ENCODE measurements around the gene UST.
"Not testable (repeated sequence)": the region's sequence is repeated elsewhere in the genome, so short reads cannot be mapped to it uniquely, and the experiment has no call there.

The UST gene

DNA sequence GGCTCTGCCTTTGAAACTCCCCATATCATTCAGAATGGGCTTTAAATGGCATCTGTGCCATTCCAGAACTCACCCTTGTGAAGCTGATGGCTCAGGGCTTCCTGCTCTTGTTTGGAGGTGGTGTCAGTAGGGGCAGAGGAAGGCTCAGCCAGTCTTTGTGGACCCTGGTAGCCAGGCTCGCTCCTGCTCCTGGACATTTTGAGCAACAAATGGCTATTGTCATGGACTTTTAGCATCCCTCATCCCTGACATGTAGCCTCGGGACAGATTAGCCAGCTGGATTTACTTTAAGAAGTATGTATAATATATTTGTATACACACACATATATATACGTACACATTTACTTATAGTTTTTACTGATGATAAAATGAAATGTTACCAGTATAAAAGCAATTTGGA, 104.1 kb downstream of the UST start:
- no peaks in the 10 kb centered on the region for H3F3A ChIP-seq (ENCODE audit: low read depth)
- peaks cover 23% of the 10 kb centered on the region for H3K4me1 ChIP-seq (ENCODE audit: insufficient read depth, low read length, poor library complexity, severe bottlenecking)
- H4K20me1 ChIP-seq (ENCODE audit: insufficient read depth, low read length, poor library complexity, severe bottlenecking), result no peaks in the 10 kb centered on the region
- H3K27me3 ChIP-seq (ENCODE audit: insufficient read depth, low read length, poor library complexity, severe bottlenecking), result no peaks in the 10 kb centered on the region
- no peaks in the 10 kb centered on the region for H3K9me2 ChIP-seq (replicated peaks; ENCODE audit: low read depth, low read length)
- H3K36me3 ChIP-seq (ENCODE audit: insufficient read depth, low read length), result no peaks in the 10 kb centered on the region
- H3K79me2 ChIP-seq (ENCODE audit: insufficient read depth, low read length), result 0 out of 2 replicates have a peak, but pooled peaks cover 6% of the 10 kb centered on the region
- H3K4me2 ChIP-seq (ENCODE audit: low read depth, low read length, poor library complexity, severe bottlenecking), result no peak overlapping the region
- no peaks in the 10 kb centered on the region for H3K9me3 ChIP-seq (ENCODE audit: insufficient read depth, low read depth, low read length)
- no peak overlapping the region for H3K4me3 ChIP-seq (ENCODE audit: low read length, poor library complexity, severe bottlenecking)
- no peak overlapping the region for H2AFZ ChIP-seq (ENCODE audit: low read length)
- TF ChIP-seq EZH2phosphoT487 (IDR thresholded peaks at IDR 0.05; ENCODE audit: borderline replicate concordance), result no peak
- TF ChIP-seq, protein P1, sequence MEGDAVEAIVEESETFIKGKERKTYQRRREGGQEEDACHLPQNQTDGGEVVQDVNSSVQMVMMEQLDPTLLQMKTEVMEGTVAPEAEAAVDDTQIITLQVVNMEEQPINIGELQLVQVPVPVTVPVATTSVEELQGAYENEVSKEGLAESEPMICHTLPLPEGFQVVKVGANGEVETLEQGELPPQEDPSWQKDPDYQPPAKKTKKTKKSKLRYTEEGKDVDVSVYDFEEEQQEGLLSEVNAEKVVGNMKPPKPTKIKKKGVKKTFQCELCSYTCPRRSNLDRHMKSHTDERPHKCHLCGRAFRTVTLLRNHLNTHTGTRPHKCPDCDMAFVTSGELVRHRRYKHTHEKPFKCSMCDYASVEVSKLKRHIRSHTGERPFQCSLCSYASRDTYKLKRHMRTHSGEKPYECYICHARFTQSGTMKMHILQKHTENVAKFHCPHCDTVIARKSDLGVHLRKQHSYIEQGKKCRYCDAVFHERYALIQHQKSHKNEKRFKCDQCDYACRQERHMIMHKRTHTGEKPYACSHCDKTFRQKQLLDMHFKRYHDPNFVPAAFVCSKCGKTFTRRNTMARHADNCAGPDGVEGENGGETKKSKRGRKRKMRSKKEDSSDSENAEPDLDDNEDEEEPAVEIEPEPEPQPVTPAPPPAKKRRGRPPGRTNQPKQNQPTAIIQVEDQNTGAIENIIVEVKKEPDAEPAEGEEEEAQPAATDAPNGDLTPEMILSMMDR (conservative IDR thresholded peaks at IDR 0.05; ENCODE audit: low read length), result no peak
- no peak overlapping the region for H3K9ac ChIP-seq (ENCODE audit: low read depth, low read length, poor library complexity, severe bottlenecking)

GRCh38 chr6:148851683-148852556, 105.1 kb downstream of the UST start:
- no peaks in the 10 kb centered on the region for H4K20me1 ChIP-seq (ENCODE audit: insufficient read depth, low read length, poor library complexity, severe bottlenecking)
- no peak for TF ChIP-seq EZH2phosphoT487 (IDR thresholded peaks at IDR 0.05; ENCODE audit: borderline replicate concordance)
- H3K9me2 ChIP-seq (replicated peaks; ENCODE audit: low read depth, low read length), result no peaks in the 10 kb centered on the region
- H3K79me2 ChIP-seq (ENCODE audit: insufficient read depth, low read length), result 0 out of 2 replicates have a peak, but pooled peaks cover 6% of the 10 kb centered on the region
- H3K9ac ChIP-seq (ENCODE audit: low read depth, low read length, poor library complexity, severe bottlenecking), result no peak overlapping the region
- no peak overlapping the region for H2AFZ ChIP-seq (ENCODE audit: low read length)
- H3F3A ChIP-seq (ENCODE audit: low read depth), result no peaks in the 10 kb centered on the region
- H3K9me3 ChIP-seq (ENCODE audit: insufficient read depth, low read depth, low read length), result no peaks in the 10 kb centered on the region
- no peaks in the 10 kb centered on the region for H3K27me3 ChIP-seq (ENCODE audit: insufficient read depth, low read length, poor library complexity, severe bottlenecking)
- no peak overlapping the region for H3K4me2 ChIP-seq (ENCODE audit: low read depth, low read length, poor library complexity, severe bottlenecking)
- H3K36me3 ChIP-seq (ENCODE audit: insufficient read depth, low read length), result no peaks in the 10 kb centered on the region
- no peak overlapping the region for H3K4me3 ChIP-seq (ENCODE audit: low read length, poor library complexity, severe bottlenecking)
- H3K4me1 ChIP-seq (ENCODE audit: insufficient read depth, low read length, poor library complexity, severe bottlenecking), result peaks cover 23% of the 10 kb centered on the region

GRCh38 chr6:148852688-148853087, 105.9 kb downstream of the UST start:
- no peak overlapping the region for H3K9ac ChIP-seq (ENCODE audit: low read depth, low read length, poor library complexity, severe bottlenecking)
- TF ChIP-seq, protein P1 (conservative IDR thresholded peaks at IDR 0.05; ENCODE audit: low read length), result no peak
- TF ChIP-seq EZH2phosphoT487 (IDR thresholded peaks at IDR 0.05; ENCODE audit: borderline replicate concordance), result no peak
- no peaks in the 10 kb centered on the region for H3K36me3 ChIP-seq (ENCODE audit: insufficient read depth, low read length)
- no peak overlapping the region for H2AFZ ChIP-seq (ENCODE audit: low read length)
- no peaks in the 10 kb centered on the region for H3K9me2 ChIP-seq (replicated peaks; ENCODE audit: low read depth, low read length)
- H3K79me2 ChIP-seq (ENCODE audit: insufficient read depth, low read length), result 0 out of 2 replicates have a peak, but pooled peaks cover 1% of the 10 kb centered on the region
- H3K4me3 ChIP-seq (ENCODE audit: low read length, poor library complexity, severe bottlenecking), result no peak overlapping the region
- peaks cover 23% of the 10 kb centered on the region for H3K4me1 ChIP-seq (ENCODE audit: insufficient read depth, low read length, poor library complexity, severe bottlenecking)
- no peaks in the 10 kb centered on the region for H3K27me3 ChIP-seq (ENCODE audit: insufficient read depth, low read length, poor library complexity, severe bottlenecking)
- no peak overlapping the region for H3K4me2 ChIP-seq (ENCODE audit: low read depth, low read length, poor library complexity, severe bottlenecking)
- no peaks in the 10 kb centered on the region for H3K9me3 ChIP-seq (ENCODE audit: insufficient read depth, low read depth, low read length)
- no peaks in the 10 kb centered on the region for H4K20me1 ChIP-seq (ENCODE audit: insufficient read depth, low read length, poor library complexity, severe bottlenecking)
- H3F3A ChIP-seq (ENCODE audit: low read depth), result no peaks in the 10 kb centered on the region

- not testable (repeated sequence) for H3K36me3 ChIP-seq (ENCODE audit: insufficient read depth, low read length); H3K4me3 ChIP-seq (ENCODE audit: low read length, poor library complexity, severe bottlenecking); H2AFZ ChIP-seq (ENCODE audit: low read length); H3K9me3 ChIP-seq (ENCODE audit: insufficient read depth, low read depth, low read length); H3K27me3 ChIP-seq (ENCODE audit: insufficient read depth, low read length, poor library complexity, severe bottlenecking); H3K9me2 ChIP-seq (replicated peaks; ENCODE audit: low read depth, low read length); H4K20me1 ChIP-seq (ENCODE audit: insufficient read depth, low read length, poor library complexity, severe bottlenecking); H3K9ac ChIP-seq (ENCODE audit: low read depth, low read length, poor library complexity, severe bottlenecking); H3K79me2 ChIP-seq (ENCODE audit: insufficient read depth, low read length); H3K4me2 ChIP-seq (ENCODE audit: low read depth, low read length, poor library complexity, severe bottlenecking); H3F3A ChIP-seq (ENCODE audit: low read depth)
- H3K4me1 ChIP-seq (ENCODE audit: insufficient read depth, low read length, poor library complexity, severe bottlenecking), result peaks cover 27% of the 10 kb centered on the region
These were observed 106.3 kb downstream of the UST start for GRCh38 chr6:148853113-148853512.

Data from Loucy (cell line).